HG03469 (cell line): ENCODE results near the gene DCDC2C.

Experiments
- ATAC-seq: cut with Tn5 transposase; IDR thresholded peaks from one replicate; pipeline ENCODE4 v1.9.1; 2021; ENCODE audit warnings: mild to moderate bottlenecking, moderate library complexity, moderate number of reproducible peaks; ENCODE audit not compliant: unreplicated experiment

The DCDC2C gene

DNA sequence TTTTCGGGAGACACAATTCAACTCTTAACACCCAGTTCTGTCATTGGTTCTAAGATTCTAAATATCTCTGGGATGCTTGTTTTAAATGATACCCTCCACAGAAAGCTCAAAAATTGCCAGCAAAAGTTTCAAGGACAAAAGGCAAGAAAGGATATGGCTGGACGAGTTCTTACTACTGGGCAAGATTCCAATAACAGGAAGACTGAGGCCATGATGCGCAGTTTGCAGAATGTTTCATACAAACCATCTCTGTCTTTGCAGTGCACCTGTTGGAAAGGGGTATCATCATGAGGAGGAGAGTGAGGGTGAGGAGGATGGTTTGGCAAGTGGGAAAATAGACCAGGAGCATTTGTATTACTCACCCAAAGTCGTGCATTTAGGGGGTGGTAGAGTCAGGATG, 172.8 kb downstream of the DCDC2C start:
- no peak for ATAC-seq

- no peak for ATAC-seq
Observed at GRCh38 chr2:3876685-3877084, 173.3 kb downstream of the DCDC2C start.

DNA sequence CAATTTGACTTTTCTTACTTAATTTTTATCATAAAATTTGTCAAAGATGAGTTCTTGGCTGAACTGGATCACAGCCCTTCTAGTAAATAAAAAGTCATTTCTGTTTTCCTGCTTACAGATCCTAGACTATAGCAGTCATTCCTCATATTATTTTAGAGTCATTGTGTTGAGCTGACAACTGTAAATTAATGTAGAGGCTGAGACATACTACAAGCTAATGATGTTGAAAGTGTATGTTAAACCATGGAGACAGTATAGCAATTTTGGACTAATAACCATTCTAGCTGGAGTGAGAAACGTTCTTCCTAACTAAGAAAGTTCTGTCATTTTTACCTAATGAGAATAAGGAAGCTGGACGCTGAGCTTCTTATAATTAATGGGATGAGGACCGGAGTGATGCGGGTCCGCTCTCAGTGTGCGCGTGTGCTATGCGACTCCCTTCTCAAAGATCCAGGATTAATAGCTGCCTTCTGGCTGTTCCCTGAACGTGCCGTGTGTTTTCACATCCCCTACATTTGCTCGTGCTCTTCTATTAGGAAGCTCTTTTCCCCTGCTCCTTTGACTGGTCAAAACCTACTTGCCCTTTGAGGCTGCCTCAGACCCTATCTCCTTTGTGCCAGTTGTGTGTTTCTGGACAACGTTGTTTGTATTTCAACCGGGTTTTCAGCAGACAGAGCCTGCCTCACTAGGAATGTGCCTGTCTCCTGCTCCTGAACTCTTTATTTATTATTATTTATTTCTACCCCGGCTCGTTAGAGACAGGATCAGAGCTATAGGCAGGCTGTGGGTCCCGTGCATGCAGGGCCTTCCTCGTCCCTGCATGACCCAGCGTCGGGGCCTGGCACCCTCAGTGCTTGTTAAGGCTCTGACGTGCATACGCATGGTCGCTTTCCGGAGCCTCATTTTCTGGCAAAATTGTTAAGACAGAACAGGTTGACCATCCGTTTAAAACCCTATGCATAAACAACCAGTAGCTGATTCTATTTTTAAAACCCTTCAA, 182.6 kb downstream of the DCDC2C start:
- ATAC-seq: no peak

DNA sequence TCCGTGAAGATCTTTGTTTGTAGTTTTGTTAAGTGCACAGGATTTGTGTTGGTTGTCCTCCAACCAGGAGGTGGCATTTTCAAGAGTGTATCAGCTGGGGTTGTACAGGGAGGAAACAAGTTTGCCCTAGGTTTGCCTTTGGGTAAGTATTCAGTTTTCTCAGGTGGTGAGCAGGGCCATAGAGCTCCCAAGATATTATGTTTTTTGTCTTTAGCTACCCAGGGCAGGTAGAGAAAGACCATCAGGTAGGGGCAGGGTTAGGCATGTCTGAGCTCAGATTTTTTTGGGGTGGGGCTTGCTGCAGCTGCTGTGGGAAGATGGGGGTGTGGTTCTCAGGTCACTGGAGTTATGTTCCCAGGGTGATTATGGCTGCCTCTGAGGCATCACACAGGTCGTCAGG, 191.6 kb downstream of the DCDC2C start:
- ATAC-seq: no peak
